G401.6 (cell line): ENCODE data around the gene NEK4.
"Not testable (repeated sequence)": the region's sequence is repeated elsewhere in the genome, so short reads cannot be mapped to it uniquely, and the experiment has no call there.

Experiments used
- FAIRE-seq: peaks from 2 replicates; lab custom pipeline; 2012; peaks lifted over from hg19 to GRCh38; lab: Jason Lieb, UNC

The NEK4 gene

GRCh38 chr3:52731590-52731989 lies 39.1 kb downstream of the NEK4 start:
- FAIRE-seq = no peak

GRCh38 chr3:52730681-52731080 lies 40.1 kb downstream of the NEK4 start:
- FAIRE-seq = no peak

DNA sequence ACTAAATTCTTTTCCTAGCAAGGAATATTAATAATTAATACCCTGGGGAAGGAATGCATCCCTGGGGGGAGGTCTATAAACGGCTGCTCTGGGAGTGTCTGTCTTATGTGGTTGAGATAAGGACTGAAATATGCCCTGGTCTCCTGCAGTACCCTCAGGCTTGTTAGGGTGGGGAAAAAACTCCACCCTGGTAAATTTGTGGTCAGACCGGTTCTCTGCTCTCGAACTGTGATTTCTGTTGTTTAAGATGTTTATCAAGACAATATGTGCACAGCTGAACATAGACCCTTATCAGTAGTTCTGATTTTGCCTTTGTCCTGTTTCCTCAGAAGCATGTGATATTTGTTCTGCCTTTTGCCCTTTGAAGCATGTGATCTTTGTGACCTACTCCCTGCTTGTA lies 42.0 kb downstream of the NEK4 start:
- FAIRE-seq = not testable (repeated sequence)

GRCh38 chr3:52724511-52724910 lies 46.2 kb downstream of the NEK4 start:
- no peak for FAIRE-seq

DNA sequence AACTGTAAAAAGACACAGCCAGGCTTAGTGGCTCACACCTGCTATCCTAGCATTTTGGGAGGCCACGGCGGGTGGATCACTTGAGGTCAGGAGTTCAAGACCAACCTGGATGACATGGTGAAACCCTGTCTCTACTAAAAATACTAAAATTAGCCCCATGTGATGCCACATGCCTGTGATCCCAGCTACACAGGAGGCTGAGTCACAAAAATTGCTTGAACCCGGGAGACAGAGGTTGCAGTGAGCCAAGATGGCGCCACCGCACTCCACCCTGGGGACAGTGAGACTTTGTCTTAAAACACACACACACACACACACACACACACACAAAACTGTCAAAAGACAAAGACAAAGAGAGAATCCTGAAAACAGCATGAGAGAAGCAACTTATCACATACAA lies 46.8 kb downstream of the NEK4 start:
- no peak for FAIRE-seq

- FAIRE-seq = no peak
These were observed 48.2 kb downstream of the NEK4 start for GRCh38 chr3:52722491-52722890.

DNA sequence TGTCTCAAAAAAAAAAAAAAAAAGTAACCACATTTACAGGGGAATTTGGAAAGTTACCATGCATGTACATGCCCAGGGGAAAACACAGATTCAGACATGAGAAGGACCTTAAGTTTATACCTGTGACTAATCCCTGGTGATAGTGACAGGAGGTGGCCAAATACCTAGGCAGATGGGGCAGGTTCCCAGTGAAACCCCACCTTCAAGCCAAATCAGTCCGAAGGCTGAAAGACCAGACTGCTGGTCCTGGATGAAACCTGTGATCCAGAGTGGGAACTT lies 49.1 kb downstream of the NEK4 start:
- no peak for FAIRE-seq

GRCh38 chr3:52721002-52721729 lies 49.6 kb downstream of the NEK4 start:
- FAIRE-seq = no peak

DNA sequence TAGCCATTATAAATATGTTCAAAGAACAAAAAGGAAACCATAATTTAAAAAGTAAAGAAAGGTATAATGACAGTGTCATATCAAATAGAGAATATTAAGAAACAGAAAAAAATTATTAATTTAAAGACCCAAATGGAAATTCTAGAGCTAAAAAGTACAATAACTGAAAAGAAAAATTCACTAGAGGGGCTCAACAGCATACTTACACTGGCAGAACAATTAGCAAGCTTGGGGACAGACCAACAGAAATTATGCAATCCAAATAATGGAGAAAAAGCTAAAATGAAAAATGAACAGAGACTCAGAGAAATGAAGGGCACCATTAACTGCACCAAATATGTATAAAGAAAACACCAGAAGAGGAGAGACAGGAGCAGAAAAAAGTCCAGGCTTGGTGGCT lies 51.1 kb downstream of the NEK4 start:
- FAIRE-seq = no peak

GRCh38 chr3:52715714-52716305 lies 54.9 kb downstream of the NEK4 start:
- no peak for FAIRE-seq

DNA sequence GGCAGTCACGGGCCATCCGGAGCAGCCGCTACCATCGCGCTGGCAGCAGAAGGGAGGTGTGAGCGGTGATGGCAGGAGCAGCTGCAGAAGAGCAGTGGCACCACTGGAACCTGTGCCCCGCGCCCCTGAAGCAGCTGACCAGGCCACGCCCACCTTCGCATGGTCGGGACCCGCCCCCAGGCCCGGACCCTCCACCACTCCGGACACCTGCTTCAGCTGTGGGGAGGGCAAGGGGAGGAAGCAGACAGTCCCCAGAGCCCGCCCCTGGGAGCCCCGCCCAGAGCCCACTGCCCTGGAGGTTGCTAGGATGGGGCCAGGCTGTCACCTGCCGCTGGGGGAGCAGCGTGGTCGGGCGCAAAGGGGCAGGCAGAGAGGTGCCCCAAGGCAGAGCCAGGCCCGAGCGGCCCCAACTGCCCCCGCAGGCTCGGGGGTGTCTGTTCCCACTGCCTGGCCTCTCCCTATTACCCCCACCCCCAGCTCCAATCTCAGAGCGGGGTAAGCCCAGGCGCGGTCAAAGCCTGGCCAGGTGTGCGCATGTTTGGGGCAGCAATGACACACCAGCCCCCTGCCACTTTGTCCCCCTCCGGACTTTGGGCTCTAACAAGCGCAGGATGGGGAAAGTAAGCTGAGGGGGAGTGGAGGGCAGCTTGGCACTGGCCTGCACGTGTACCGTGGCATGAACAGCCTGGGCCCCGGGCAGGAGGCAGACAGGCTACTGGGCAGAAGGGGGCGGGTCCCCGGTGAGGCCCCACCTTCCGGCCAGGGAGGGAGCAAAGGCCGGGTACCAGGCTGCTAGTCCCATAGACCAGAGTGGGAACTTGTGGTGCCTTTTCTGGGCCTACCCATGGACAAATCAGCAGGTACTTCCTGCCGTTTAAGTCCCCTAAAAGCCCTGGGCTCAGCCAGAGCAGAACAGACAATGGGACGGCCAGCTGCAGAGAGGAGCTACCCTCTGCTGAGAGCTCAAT lies 56.1 kb downstream of the NEK4 start:
- FAIRE-seq = no peak

- no peak for FAIRE-seq
These were observed 58.2 kb downstream of the NEK4 start for GRCh38 chr3:52712291-52713212.

GRCh38 chr3:52710512-52710911 lies 60.2 kb downstream of the NEK4 start:
- no peak for FAIRE-seq

DNA sequence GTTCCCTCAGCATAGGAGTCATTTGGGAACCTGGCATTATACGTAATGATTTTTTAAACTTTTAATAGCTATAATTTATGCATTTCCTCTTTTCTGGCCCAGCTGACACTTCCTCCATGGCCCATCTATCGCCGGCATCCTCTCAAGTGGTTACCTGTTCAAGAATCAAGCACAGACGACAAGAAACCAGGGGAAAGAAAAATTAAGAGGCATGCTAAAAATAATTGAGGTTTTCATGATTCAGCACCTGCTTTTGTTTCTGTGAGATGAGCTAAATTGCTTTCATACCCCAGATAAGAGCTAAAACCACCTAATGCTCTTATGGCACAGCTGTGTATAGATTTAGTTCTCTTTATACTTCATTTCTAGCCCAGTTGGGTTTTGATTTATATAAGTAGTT lies 63.2 kb downstream of the NEK4 start:
- FAIRE-seq = no peak

GRCh38 chr3:52705688-52706686 lies 64.8 kb downstream of the NEK4 start, which contains the start of the genes GLT8D1 and SPCS1:
TSS of gene GLT8D1 (minus strand) at chr3:52705791. CDS start at chr3:52700460, 5,331 bp downstream.
TSS of gene SPCS1 (plus strand) at chr3:52706106. CDS start at chr3:52706247, 141 bp downstream.
- no peak for FAIRE-seq

GRCh38 chr3:52705438-52705687 lies 65.4 kb downstream of the NEK4 start:
- FAIRE-seq = no peak

- no peak for FAIRE-seq
These were observed 65.9 kb downstream of the NEK4 start for GRCh38 chr3:52704611-52705437.

- FAIRE-seq = no peak
These were observed 67.4 kb downstream of the NEK4 start for GRCh38 chr3:52703341-52703740.

- FAIRE-seq = no peak
These were observed 73.1 kb downstream of the NEK4 start for GRCh38 chr3:52697632-52697965.
